Left lung (tissue), 10 donors: Measurements from ENCODE around the gene FBXO42. TPM values are rescaled to one million over a fixed set of nuclear protein-coding genes. Genes with fewer than 3 reads are reported as not detected.
A peak's percentile ranks its signal among the peaks of the same experiment; 100 is the strongest.

Source experiments
- ATAC-seq: fragments of 200-7000 bp; cut with Tn5 transposase; one replicate; pipeline ENCODE4 v1.9.1; 2020; ENCODE audit warnings: moderate library complexity
- DNase-seq, 4 donors: peaks; one replicate each; pipeline ENCODE4 v3.0.0-alpha.2; 2013 to 2020
- H3K27ac ChIP-seq, 2 donors: fragments of 200-600 bp; sonication (generic) in 1 of 2; one replicate each; pipeline versions ENCODE4 v1.5.0 to v1.8.0; 2020 to 2021
- H3K27me3 ChIP-seq, 2 donors: fragments of 200-600 bp; sonication (generic) in 1 of 2; one replicate each; pipeline versions ENCODE4 v1.5.0 to v1.8.0; 2020 to 2021
- H3K36me3 ChIP-seq, 2 donors: fragments of 200-600 bp; sonication (generic) in 1 of 2; one replicate each; pipeline versions ENCODE4 v1.5.0 to v1.8.0; 2020 to 2021
- H3K4me1 ChIP-seq, 2 donors: fragments of 200-600 bp; one replicate each; pipeline ENCODE4 v1.8.0; 2021
- H3K4me3 ChIP-seq, 2 donors: fragments of 200-600 bp; sonication (generic) in 1 of 2; one replicate each; pipeline versions ENCODE4 v1.5.0 to v1.8.0; 2020 to 2021; ENCODE audit warnings: mild to moderate bottlenecking in 1 of 2
- H3K9me3 ChIP-seq, 2 donors: fragments of 200-600 bp; sonication (generic) in 1 of 2; one replicate each; pipeline versions ENCODE4 v1.5.0 to v1.8.0; 2020 to 2021
- intact Hi-C, 2 donors: fragments of 100-400 bp; cut with DNase I; formaldehyde crosslinking; loops; one replicate each; pipeline versions ENCODE4 v1.11.2 to v1.14.2; 2022
- polyA plus RNA-seq, 6 donors: library from polyadenylated mRNA; unstranded; fragments of 120-200 nt; gene quantifications; one replicate each; pipeline ENCODE4 v1.2.1, GENCODE V29; 2013; ENCODE audit not compliant: insufficient read length in 6 of 6
- total RNA-seq, 2 donors: library from RNA; stranded (reverse); fragmentation: NEBNext Ultra II Directional; extraction: Animal tissue kit (Norgen Biotek cat#: 25700); gene quantifications; one replicate each; pipeline ENCODE4 v1.2.1, GENCODE V29; 2021
- TF ChIP-seq, protein P1 (sequence below), 2 donors: fragments of 200-600 bp; sonication (generic) in 1 of 2; IDR thresholded peaks; one replicate each; pipeline versions ENCODE4 v1.5.0 to v1.8.0; 2021; ENCODE audit warnings: antibody characterized with exemption in 2 of 2
- donor health status: DM: no; HTN: yes; CAD: no.
- donor health status: DM: no; HTN: no; CAD: no.

The FBXO42 gene
- total and polyA plus RNA-seq, 8 donors, result 18.8 to 22.4 (median 21.1) TPM

DNA sequence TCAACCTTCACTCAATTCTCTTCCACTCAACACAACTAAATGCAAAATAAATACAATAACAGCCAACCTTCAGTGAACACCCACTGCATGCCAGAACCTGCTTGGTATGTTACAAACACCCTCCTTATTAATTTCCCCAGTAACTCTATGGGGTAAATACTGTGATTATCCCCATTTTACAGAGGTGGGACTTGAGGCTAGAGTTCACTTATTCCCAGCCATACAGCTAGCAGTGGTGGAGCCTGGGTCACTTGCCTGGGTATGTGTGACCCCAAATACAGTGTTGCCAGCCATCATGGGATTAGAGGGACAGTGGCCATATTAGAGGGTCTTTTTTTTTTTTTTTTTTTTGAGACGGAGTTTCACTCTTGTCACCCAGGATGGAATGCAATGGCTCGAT lies 116.9 kb downstream of the FBXO42 start:
- Histone ChIP-seq H3K27me3 (no peaks in the 10 kb centered on the region), H3K4me1 (peaks cover 15 to 21% of the 10 kb centered on the region in 2 donors), H3K4me3 (no peak overlapping the region), H3K9me3 (no peaks in the 10 kb centered on the region), H3K27ac (no peak overlapping the region), H3K36me3 (peaks cover 0 to 3% of the 10 kb centered on the region in 2 donors)
- ATAC-seq (no peak), DNase-seq (no peak)
- TF ChIP-seq, protein P1, sequence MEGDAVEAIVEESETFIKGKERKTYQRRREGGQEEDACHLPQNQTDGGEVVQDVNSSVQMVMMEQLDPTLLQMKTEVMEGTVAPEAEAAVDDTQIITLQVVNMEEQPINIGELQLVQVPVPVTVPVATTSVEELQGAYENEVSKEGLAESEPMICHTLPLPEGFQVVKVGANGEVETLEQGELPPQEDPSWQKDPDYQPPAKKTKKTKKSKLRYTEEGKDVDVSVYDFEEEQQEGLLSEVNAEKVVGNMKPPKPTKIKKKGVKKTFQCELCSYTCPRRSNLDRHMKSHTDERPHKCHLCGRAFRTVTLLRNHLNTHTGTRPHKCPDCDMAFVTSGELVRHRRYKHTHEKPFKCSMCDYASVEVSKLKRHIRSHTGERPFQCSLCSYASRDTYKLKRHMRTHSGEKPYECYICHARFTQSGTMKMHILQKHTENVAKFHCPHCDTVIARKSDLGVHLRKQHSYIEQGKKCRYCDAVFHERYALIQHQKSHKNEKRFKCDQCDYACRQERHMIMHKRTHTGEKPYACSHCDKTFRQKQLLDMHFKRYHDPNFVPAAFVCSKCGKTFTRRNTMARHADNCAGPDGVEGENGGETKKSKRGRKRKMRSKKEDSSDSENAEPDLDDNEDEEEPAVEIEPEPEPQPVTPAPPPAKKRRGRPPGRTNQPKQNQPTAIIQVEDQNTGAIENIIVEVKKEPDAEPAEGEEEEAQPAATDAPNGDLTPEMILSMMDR (IDR thresholded peaks at IDR 0.05), result no peak
- intact Hi-C loops, result no loop called here

DNA sequence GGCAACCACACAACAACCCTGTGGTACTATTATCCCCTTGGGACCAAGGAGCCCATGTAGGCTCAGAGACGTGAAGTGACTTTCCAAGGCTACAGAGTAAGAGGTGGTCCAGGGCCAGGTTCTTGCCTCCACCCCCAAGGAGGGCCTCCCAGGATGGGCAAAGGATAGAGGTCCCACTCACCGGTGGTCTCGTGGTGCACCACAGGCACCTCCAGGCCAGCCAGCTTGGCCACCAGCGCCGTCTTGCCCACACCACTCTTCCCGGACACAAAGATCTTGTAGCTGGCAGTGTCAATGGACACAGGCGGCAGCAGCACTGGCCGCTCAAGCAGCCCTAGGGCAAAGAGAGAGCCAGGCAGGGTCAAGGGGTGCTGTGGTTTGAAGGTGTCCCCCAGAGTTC lies 118.8 kb downstream of the FBXO42 start:
- ATAC-seq, result no peak
- H3K36me3 ChIP-seq, result peaks cover 0 to 3% of the 10 kb centered on the region in 2 donors
- H3K27ac ChIP-seq, result no peak overlapping the region
- peaks cover 15 to 21% of the 10 kb centered on the region in 2 donors for H3K4me1 ChIP-seq
- no peak for DNase-seq
- H3K4me3 ChIP-seq, result no peak overlapping the region
- H3K9me3 ChIP-seq, result no peaks in the 10 kb centered on the region
- H3K27me3 ChIP-seq, result peaks cover 0 to 7% of the 10 kb centered on the region in 2 donors
- intact Hi-C loops, result no loop called here
- TF ChIP-seq, protein P1 (IDR thresholded peaks at IDR 0.05), result no peak

DNA sequence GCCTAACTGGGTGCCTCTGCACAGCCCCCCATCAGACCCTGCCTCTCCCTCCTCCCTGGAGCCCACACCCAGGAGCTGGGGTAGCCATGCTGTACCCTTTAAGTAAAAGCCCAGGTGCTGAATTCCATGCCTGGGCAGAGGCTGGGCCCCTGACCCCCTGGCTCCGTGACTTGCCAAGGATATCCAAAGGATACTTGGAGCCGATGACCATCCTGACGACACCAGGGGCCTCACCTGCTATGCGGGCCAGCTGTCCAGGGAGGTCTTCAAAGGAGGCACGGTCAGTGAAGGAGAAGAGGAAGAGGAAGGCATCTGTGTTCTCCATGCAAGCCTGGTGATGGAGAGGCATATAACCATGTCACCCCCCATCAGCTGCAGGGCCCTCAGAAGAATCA lies 120.0 kb downstream of the FBXO42 start:
- Histone ChIP-seq H3K4me3 (no peak overlapping the region), H3K9me3 (no peaks in the 10 kb centered on the region), H3K27ac (no peak overlapping the region), H3K4me1 (peaks cover 9 to 28% of the 10 kb centered on the region in 2 donors), H3K27me3 (peaks cover 10 to 18% of the 10 kb centered on the region in 2 donors), H3K36me3 (peaks cover 0 to 3% of the 10 kb centered on the region in 2 donors)
- ATAC-seq (no peak), DNase-seq (peak in 1 of 4 donors; percentile 61)
- TF ChIP-seq, protein P1 (IDR thresholded peaks at IDR 0.05), result no peak
- intact Hi-C loops, result no loop called here

DNA sequence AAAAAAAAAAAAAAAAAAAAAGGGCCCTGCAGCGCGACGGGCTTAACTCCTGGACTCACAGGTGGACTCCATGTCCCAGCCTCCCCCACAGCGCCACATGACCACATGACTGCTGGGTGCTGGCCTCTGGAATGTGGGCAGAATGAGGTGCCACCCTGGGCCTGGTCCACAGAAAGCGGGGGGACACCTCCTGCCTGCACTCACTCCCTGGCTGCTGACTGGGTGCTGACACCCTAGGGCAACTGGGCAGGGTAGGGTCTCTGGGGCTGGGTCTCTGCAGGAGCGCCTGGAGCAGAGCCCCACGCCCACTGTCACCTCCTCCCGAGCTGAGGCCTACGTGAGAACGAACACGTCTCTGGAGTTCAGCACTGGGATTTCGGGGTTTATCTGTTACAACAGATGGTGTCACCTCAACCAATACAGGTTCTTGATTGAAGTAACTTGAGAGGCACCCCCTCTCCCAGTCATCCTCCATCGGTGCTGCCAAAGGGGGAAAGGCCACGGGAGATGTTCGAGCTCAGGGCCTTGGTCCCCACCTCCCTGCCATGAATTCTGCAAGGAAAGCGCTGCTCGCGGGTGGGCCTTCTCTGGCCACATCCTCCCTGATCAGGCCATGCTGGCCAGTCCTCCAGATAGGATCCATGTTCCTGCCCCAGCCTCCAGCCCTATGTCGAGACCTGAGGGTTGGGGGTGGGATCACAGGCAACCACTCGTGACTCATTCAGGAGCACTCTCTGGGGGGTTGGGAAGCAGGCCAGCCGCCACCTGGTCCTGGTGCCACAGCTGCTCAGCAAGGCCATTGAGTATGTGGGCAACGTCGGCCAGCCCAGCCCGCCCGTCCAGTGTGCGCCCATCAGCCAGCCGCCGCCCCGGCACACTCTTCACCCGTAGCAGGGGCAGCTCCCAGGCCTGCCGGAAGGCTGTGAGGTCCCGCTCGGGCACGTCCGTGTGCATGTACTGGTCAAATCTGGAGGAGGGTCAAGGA lies 120.7 kb downstream of the FBXO42 start:
- DNase-seq (peak in 1 of 4 donors; percentile 75), ATAC-seq (no peak)
- H3K4me3 ChIP-seq, result no peak overlapping the region
- H3K4me1 ChIP-seq, result peaks cover 8 to 30% of the 10 kb centered on the region in 2 donors
- no peaks in the 10 kb centered on the region for H3K9me3 ChIP-seq
- intact Hi-C loops, result no loop called here
- H3K27me3 ChIP-seq, result peaks cover 16 to 25% of the 10 kb centered on the region in 2 donors
- H3K36me3 ChIP-seq, result peaks cover 0 to 3% of the 10 kb centered on the region in 2 donors
- H3K27ac ChIP-seq, result no peak overlapping the region
- TF ChIP-seq, protein P1 (IDR thresholded peaks at IDR 0.05), result no peak

DNA sequence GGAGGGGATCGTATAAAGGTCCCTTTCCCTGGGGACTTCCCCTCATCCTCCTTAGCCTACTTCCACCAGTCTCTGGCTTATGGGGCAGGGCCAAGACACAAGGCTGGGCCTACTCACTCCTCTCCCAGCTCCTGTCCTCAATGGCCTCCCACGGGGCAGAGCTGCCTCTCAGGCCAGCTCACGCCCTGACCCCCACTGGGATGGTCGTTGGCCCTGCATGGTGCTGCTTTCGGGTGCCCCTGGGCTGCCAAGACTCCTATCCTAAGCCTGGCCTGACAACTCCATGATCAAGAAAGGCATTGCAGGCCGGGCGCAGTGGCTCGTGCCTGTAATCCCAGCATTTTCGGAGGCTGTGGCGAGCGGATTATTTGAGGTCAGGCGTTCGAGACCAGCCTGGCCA lies 121.5 kb downstream of the FBXO42 start:
- DNase-seq (no peak), ATAC-seq (no peak)
- H3K9me3 ChIP-seq, result no peaks in the 10 kb centered on the region
- peaks cover 0 to 21% of the 10 kb centered on the region in 2 donors for H3K4me1 ChIP-seq
- H3K36me3 ChIP-seq, result peaks cover 0 to 3% of the 10 kb centered on the region in 2 donors
- no peak overlapping the region for H3K4me3 ChIP-seq
- intact Hi-C loops, result no loop called here
- H3K27me3 ChIP-seq, result peaks cover 16 to 34% of the 10 kb centered on the region in 2 donors
- TF ChIP-seq, protein P1 (IDR thresholded peaks at IDR 0.05), result no peak
- no peak overlapping the region for H3K27ac ChIP-seq
